Measurements from ENCODE around the gene HEPACAM2.

The HEPACAM2 gene

DNA sequence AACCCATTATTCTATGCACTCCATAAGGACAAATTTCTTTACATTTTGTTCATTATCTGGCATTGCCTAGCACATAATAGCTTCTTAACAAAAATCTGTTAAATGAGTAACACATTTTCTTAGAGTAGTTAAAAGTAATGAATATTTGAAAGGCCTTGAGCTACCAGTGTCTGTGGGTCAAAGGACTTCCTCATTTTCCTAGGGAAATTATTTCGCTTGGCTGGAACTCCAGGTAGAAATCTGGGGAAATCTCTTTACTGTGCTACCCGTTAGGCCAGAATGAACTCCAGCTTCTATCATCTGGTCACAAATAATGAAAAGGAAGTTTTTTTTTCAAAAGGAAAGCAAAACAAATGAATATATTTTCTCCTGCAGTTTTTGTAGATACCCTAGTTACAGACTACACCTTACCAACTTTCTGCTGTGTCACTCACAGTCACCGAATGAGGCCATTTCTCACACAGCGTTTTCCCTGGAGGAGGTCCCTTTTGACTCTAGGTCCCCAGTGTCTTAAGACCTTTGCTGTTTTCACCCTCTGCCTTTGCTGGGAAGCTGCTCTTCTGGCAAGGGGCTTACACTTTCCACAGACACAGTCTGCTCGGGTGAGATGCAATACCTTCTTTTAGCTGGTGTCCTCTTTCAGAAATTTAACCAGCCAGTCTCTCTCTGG lies 79.7 kb downstream of the HEPACAM2 start:
- no peak for DNase-seq

DNA sequence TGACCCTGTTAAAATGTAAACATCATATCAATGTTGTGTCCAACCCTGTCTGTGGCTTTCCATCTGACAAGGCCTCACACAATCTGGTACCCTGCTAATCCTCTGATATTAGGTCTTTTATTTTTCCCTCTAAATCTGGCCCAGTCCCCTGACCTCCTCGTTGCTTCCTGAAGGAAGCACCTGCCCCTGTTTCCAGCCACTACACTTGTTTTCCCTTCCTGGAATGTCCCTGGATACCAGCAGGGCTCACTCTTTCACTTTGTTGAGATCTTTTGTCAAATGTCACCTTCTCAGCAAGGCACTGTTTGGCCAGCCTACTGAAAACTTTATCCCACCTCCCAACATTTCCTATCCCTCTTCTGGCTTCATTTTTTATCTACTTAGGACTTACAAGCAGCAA lies 80.2 kb downstream of the HEPACAM2 start:
- no peak for DNase-seq

DNA sequence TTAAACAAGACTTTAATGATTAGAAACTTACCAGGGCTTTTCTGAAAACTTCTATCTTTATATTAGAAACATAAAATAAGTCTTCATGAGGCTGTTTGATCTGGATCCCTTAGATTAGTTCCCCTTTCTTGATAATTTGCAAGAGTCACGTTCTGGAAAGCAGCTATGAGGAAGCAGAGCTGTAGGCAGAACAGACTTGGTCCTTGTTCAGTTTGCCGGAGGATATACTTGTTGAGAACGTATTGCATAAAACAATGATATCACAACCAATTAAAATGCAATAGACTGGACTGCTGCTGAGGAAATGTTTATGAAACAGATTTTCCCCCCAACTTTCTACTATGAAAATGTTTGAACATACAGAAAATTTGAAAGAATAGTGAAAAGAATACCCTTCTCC lies 80.9 kb downstream of the HEPACAM2 start:
- no peak for DNase-seq

DNA sequence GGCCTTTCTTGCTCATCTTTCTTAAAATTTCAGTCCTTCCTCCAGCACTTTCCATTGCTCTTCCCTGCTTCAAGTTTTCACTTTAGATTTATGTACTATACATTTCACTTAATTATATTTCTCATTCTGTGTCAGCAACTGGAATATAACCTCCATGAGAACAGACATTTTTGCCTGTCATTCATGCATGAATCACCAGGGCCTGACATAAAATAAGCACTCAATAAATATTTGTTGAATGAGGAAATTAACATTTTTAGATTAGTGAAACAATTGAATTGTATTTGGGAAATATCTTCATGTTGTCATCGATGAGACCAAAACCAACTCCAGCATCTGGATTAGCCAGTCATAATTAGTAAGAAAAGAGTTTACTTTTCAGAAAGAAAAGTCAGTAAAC lies 84.1 kb downstream of the HEPACAM2 start:
- no peak for DNase-seq

DNA sequence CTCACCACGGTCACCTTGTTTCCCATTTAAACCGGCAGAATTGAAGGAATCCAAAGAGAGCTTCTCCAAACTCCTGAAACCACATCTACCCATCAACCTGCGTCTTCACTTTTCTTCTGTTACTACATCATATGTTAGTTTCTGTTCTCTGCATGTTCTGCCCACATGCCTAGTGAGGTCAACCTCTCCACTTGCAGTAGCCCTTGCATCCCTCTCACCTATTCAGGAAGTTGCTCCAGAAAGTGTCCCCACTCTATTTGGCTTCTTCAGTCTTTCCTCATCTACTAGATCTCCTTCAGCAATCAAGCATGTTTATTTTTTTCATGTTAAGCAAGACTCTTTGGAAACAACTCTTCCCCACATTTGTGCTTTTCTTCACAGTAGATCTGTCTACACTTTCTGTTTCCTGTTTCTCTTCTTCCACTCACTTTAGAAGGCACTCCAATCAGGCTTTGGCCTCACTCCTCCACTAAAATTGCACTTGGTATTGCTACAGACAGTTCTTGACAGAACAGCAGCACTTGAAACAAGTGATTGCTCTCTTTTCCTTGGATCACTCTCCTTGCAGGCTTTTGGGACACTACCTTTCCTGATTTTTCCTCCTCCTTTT lies 85.6 kb downstream of the HEPACAM2 start:
- DNase-seq: no peak

DNA sequence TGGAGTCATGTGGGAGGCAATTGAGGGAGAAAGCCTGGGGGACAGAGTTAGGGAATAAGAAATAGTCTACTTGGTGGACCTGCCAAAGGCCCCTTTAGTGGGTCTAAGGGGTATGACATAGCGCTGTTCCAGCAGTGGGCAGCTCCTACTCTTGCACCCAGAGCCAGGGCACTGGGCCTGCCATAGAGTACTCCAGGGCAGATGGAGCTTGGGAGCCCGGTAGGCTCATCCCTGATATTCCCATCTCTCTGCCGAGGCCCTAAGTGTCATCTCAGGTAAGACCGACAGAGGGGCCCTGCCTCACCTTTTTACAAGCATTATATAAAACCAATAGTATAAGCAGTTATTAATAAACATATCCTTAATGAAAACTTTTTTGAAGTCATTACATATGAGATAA lies 87.7 kb downstream of the HEPACAM2 start:
- DNase-seq: no peak

All from NCI-H69 (cell line).